ENCODE measurements around the gene FNDC10.

FNDC10 gene

DNA sequence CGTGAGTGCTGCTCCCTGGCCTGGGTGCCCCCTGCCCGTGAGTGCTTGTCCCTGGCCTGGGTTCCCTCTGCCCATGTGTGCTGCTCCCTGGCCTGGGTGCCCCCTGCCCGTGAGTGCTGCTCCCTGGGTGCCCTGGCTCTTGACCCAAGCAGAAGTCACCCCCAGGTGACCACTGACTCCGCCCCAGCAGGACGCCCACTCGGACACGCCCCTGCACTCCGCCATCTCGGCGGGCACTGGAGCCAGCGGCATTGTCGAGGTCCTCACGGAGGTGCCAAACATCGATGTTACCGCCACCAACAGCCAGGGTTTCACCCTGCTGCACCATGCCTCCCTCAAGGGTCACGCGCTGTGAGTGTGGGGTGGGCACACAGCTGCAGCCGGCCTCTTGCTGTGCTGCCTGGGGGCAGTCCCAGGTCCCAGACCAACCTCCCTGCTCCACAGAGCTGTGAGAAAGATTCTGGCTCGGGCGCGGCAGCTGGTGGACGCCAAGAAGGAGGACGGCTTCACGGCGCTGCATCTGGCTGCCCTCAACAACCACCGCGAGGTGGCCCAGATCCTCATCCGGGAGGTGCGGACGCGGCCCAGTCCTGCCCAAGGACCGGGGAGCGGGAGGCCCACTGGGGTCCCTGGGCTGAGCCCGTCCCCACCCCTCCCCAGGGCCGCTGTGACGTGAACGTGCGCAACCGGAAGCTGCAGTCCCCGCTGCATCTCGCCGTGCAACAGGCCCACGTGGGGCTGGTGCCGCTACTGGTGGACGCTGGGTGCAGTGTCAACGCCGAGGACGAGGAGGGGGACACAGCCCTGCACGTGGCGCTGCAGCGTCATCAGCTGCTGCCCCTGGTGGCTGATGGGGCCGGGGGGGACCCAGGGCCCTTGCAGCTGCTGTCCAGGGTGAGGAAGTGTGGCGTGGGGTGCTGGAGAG is 28.2 kb upstream of the FNDC10 start:
- no peak for DNase-seq (ENCODE audit: low read depth in 1 of 2, low spot score in 1 of 2)

DNA sequence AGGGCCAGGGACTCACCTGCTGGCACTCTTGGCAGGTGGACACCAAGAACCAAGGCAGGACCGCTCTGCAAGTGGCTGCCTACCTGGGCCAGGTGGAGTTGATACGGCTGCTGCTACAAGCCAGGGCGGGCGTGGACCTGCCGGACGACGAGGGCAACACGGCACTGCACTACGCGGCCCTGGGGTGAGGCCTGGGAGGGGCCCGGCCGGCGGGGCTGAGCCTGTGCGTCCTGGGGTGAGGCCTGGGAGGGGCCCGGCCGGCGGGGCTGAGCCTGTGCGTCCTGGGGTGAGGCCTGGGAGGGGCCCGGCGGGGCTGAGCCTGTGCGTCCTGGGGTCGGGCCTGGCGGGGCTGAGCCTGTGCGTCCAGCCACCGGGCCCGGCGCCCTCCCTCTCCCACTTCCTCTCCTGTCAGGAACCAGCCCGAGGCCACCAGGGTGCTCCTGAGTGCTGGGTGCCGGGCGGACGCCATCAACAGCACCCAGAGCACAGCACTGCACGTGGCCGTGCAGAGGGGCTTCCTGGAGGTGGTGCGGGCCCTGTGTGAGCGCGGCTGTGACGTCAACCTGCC is 27.4 kb upstream of the FNDC10 start:
- DNase-seq (ENCODE audit: low read depth in 1 of 2, low spot score in 1 of 2), result no peak

DNA sequence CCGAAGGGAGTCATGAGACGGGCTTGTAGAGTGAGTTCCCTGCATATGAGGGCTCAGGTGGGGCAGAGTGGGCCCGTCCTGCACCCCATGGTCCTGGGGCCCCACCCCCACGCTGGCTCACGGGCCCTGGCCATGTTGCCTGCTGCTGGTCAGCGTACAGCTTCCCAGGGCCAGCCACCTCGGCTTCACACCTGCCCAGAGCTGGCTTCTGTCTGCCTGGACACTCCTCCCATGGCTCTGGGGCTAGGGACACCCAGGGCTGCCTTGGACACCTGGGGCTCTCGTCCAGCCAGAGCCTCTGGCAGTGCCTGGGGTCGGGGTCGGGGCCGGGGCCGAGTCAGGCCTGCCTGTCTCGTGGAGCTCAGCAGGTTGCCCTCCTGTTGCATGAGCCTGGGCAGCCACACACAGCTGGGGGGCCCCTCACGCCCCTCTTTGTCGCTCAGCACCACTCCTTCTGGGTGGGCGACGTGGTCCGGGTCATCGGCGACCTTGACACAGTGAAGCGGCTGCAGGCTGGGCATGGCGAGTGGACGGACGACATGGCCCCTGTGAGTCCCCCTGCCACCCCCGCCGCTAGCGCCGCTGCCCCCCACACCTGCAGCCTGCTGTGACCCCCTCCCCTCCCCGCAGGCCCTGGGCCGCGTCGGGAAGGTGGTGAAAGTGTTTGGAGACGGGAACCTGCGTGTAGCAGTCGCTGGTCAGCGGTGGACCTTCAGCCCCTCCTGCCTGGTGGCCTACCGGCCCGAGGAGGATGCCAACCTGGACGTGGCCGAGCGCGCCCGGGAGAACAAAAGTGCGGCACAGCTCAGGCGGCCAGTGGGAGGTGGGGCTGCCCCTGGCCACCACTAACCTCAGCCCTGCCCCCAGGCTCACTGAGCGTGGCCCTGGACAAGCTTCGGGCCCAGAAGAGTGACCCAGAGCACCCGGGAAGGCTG is 26.5 kb upstream of the FNDC10 start:
- DNase-seq (ENCODE audit: low read depth in 1 of 2, low spot score in 1 of 2), result no peak

- DNase-seq (ENCODE audit: low read depth in 1 of 2, low spot score in 1 of 2), result no peak
Measured at GRCh38 chr1:1625824-1626206, 25.9 kb upstream of the FNDC10 start.

DNA sequence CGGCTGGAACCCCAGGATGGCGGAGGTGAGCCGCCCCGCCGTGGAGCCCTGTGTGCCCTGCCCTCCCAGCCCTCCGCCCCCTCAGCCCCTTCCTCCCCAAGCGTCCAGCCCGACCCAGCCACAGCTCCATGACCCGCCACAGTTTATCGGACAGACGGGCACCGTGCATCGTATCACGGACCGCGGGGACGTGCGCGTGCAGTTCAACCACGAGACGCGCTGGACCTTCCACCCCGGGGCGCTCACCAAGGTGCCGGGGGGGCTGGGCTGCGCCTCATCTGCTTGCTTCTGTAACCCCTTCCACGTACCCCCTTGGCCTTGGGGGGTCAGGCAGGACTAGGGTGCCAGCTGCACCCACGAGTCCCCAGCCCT is 25.5 kb upstream of the FNDC10 start:
- no peak for DNase-seq (ENCODE audit: low read depth in 1 of 2, low spot score in 1 of 2)

- DNase-seq (ENCODE audit: low read depth in 1 of 2, low spot score in 1 of 2), result no peak
Measured at GRCh38 chr1:1624443-1625403, 24.8 kb upstream of the FNDC10 start.

GRCh38 chr1:1623631-1624442 is 23.9 kb upstream of the FNDC10 start:
- no peak for DNase-seq (ENCODE audit: low read depth in 1 of 2, low spot score in 1 of 2)

GRCh38 chr1:1623181-1623630 is 23.3 kb upstream of the FNDC10 start:
- DNase-seq (ENCODE audit: low read depth in 1 of 2, low spot score in 1 of 2), result no peak

DNA sequence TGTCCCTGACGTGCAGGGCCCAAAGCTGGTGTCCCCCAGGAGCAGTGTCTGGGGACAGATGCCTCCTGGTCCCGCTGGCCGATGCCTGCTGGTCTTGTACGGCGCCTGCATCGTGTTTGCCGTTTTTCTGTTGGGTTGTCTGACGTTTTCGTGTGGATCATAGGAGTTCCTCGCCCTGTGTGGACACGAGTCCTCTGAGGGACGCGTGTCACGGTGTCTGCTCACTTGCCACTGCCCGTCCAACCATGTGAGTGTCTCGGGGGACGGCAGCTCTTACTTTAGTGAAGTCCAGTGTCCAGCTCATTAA is 22.8 kb upstream of the FNDC10 start:
- no peak for DNase-seq (ENCODE audit: low read depth in 1 of 2, low spot score in 1 of 2)

GRCh38 chr1:1622010-1622787 is 22.3 kb upstream of the FNDC10 start:
- DNase-seq (ENCODE audit: low read depth in 1 of 2, low spot score in 1 of 2), result no peak

DNA sequence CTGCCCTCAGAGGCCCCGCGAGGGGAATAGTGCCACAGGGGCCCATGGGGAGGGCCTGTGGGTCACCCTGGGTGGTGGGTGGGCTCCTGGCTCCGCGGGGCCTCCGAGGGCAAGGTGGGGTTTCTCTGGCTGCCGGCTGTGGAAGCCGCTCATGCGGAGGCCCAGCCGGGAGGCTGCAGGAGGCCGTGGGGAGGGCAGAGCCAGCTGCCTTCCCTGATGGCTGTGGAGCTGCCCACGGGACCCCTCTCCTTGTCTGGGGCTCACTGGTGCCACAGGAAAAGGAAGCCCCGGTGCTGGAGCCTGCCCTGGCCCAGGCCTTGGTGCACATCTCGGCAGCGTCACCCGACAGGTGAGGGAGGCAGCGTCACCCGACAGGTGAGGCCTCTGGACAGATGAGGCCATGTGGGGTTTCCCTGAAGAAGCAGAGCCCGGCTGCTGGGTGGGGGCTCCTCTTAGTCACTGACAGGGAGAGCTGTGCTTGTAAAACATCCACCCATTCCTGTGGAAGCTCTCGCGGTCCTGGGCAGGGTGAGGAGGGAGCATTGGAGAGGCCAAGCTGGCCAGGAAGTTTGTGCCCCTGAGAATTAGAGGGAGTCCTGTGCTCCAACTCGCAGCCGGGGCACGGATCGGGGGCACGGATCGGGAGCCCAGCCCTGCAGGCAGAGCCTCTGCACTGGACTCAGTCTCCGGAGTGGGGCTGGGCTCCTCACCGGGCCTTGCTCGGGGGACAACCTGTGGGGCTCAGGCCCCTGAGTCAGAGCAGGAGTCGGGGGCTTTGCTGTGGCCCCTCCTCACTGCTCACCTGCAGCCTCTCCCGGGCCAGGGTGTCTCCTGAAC is 21.5 kb upstream of the FNDC10 start:
- DNase-seq (ENCODE audit: low read depth in 1 of 2, low spot score in 1 of 2), result no peak

GRCh38 chr1:1620433-1621139 is 20.7 kb upstream of the FNDC10 start:
- no peak for DNase-seq (ENCODE audit: low read depth in 1 of 2, low spot score in 1 of 2)

GRCh38 chr1:1619917-1620361 is 20.0 kb upstream of the FNDC10 start:
- DNase-seq (ENCODE audit: low read depth in 1 of 2, low spot score in 1 of 2), result no peak

DNA sequence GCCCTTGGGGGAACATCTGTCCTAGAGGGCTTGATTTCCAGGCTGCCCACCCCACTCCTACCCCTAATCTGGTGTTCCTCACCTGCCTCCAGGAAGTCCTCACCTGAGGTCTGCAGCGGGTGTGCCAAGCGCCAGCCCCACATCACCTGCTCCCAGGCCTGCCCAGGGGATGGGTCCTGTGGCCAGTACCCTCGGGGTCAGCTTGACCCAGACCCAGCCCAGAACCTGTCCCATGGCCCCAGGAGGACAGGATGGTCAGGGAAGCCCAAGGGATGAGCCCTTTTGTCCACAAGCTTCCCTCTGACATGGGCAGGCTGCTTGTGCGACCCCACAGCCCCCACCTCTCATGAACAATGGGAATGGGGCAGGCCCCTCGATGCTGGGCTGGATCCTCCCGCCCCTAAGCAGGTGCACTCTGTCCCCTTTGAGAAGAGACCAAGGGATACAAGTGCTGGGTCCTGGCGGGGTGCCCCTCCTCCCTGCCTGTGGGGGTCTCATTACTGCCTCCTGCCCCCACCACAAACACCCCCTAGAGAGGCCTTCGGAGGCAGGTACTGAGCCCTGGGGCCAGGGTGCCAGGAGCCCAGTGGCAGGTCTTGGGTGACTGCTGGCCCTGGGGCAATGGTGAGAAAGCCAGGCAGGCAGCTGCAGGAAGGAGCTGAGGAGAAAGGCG is 18.6 kb upstream of the FNDC10 start:
- DNase-seq (ENCODE audit: low read depth in 1 of 2, low spot score in 1 of 2), result no peak

DNA sequence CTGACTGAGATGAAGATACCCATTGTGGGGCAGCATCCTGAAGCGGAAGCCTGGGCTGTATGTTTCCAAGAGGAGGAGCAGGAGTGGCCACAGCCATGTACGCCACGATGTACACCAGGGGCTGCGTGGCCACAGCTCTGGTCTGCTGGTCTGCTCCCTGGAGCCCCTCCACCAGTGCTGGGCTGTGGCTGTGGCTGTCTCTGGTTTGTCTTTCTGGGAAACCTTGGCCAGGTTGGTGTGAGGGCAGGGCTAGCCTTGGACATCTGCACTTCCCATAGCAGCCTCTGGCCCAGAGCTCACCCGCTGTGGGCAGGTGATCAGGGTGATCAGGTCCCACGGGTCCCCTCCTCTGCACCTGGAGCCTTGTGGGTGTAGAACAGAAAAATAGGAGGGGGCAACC is 18.0 kb upstream of the FNDC10 start:
- DNase-seq (ENCODE audit: low read depth in 1 of 2, low spot score in 1 of 2), result no peak

DNA sequence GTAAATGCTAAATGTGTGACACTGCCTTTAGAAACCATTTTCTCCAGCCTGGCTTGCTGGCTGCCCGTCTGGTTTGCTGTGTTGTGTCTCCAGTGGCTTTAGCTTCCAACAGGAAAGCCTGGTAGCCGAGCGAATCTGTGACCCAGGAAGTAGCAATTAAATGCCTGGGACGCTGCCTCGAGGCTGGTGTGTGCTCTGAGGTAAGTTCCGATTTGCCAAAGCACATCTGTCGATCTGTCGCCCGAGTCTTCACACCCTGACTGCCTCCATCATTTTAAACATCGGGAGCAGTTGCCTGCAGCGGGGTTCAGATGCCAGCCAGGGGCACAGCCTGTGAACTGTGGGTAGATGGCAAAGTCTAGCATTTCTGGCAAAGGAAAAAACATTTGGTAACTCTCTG is 17.6 kb upstream of the FNDC10 start:
- no peak for DNase-seq (ENCODE audit: low read depth in 1 of 2, low spot score in 1 of 2)

DNA sequence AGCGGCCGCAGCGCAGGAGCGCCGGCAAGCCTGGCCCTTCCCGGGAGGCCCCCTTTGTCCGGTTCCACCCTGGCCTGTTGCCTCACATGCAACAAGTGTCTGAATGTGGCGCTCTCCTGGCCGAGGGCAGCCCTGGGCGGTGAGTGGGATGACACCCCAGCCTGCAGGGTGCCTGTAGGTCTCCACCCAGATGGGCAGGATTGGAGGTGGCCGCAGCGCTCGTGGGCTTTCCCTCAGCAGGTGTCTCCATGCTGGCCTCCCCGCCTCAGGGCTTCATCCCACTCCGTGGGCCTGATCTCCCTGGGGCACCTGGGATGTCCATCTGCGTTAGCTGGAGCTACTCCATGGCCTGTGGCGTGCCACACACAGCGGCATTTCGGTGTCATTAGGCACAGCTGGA is 16.9 kb upstream of the FNDC10 start:
- no peak for DNase-seq (ENCODE audit: low read depth in 1 of 2, low spot score in 1 of 2)

Data from activated CD4-positive, alpha-beta T cell treated with anti-CD3 and anti-CD28 coated beads, Interleukin-2, amount 50 U/mL, for 24 hours (primary cell).